H7 (cell line): ENCODE data around the gene KHDC1. TPM values are rescaled to one million over a fixed set of nuclear protein-coding genes. Genes with fewer than 3 reads are reported as not detected.
"Not testable (repeated sequence)": the region's sequence is repeated elsewhere in the genome, so short reads cannot be mapped to it uniquely, and the experiment has no call there.

Source experiments
- DNase-seq: peaks from one replicate; pipeline ENCODE4 v3.0.0; 2012
- H3K27me3 ChIP-seq: 2 replicates; pipeline ENCODE4 v1.6.0; 2011; ENCODE audit warnings: mild to moderate bottlenecking, low read length; ENCODE audit not compliant: control insufficient read depth, insufficient read depth
- H3K36me3 ChIP-seq: replicated peaks from 2 replicates; pipeline ENCODE4 v1.5.1; 2011; ENCODE audit warnings: low read length; ENCODE audit not compliant: control insufficient read depth, insufficient read depth
- H3K4me3 ChIP-seq: 2 replicates; pipeline ENCODE4 v1.5.1; 2011; ENCODE audit warnings: low read depth, mild to moderate bottlenecking, control low read depth, low read length, moderate library complexity; ENCODE audit not compliant: insufficient read depth
- total RNA-seq: library from RNA; depleted of rRNA; stranded (reverse); fragments of >200 nt; shearing (Covaris generic); gene quantifications from 2 replicates; pipeline ENCODE4 v1.2.3, GENCODE V29; 2014; rRNA removed

The KHDC1 gene
- total RNA-seq = 3.3 and 4.5 TPM in 2 replicates

GRCh38 chr6:73262671-73263569, at the start of gene KHDC1:
KHDC1 (minus strand) TSS chr6:73263196; CDS start chr6:73242517, 20,679 bp downstream.
- Histone ChIP-seq H3K27me3 (no peaks in the 10 kb centered on the region), H3K4me3 (peak within 1 kb of the TSS; percentile 71), H3K36me3 (no peaks in the 10 kb centered on the region; the same call in 1 of the 2 replicates)
- peak; percentile 88 for DNase-seq

GRCh38 chr6:73310503-73310845, 47.5 kb upstream of the KHDC1 start:
- not testable (repeated sequence) for DNase-seq, H3K27me3 ChIP-seq, H3K36me3 ChIP-seq
- H3K4me3 ChIP-seq = peak overlapping the region; percentile 49; the same call in 1 of the 2 replicates

DNA sequence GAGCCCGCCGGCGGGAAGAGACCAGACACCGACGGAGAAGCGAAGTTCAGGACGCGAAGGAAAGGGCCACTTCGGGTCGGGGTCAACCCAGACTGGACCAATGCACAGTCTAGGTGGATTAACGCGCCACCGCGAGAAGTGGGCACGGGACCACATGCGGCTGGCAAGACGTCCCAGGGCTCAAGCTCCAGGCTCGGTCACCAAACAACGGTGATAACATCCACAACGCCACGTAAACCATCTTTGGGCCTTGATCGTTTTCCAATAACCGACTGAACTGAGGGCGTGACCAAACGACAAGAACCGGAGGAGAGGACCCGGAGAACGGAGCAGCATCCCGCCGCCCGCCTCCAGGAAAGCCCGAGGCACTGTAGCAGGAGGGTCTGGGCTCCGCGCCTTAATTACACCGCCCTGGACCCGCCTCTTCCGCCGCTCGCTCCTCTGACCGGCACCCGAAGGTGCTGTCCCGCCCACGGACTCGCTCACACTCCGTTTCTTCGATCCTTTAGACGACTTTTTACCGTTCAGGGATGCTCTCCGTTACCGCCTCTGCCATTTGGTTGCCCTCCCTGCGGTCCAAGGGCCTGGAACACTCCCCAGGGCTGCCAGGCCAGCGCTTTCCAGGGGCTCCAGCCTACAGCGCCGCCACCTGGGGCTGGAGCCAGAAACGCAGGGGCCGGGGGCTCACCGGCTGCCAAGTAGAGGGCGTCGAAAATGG, 46.9 kb upstream of the KHDC1 start:
- no peaks in the 10 kb centered on the region for H3K36me3 ChIP-seq

DNA sequence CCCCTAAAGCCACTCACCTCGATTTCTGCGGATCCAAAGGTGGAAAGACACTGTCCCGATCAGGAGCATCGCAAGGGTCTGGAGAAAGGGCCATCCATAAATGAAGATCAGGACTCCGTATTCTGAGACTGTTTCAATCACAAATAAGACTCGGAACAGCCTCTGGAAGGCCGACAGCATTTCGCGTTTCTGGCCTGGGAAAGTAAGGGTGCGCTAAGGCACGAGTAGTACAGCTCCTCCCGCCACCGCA, 46.5 kb upstream of the KHDC1 start:
- Histone ChIP-seq H3K27me3 (no peaks in the 10 kb centered on the region), H3K36me3 (no peaks in the 10 kb centered on the region), H3K4me3 (peak overlapping the region; percentile 49)
- DNase-seq = no peak

More for the DNA sequence above, 46.9 kb upstream of the KHDC1 start:
- peak overlapping the region; percentile 49 for H3K4me3 ChIP-seq
- peak; percentile 82 for DNase-seq
- no peaks in the 10 kb centered on the region for H3K27me3 ChIP-seq

DNA sequence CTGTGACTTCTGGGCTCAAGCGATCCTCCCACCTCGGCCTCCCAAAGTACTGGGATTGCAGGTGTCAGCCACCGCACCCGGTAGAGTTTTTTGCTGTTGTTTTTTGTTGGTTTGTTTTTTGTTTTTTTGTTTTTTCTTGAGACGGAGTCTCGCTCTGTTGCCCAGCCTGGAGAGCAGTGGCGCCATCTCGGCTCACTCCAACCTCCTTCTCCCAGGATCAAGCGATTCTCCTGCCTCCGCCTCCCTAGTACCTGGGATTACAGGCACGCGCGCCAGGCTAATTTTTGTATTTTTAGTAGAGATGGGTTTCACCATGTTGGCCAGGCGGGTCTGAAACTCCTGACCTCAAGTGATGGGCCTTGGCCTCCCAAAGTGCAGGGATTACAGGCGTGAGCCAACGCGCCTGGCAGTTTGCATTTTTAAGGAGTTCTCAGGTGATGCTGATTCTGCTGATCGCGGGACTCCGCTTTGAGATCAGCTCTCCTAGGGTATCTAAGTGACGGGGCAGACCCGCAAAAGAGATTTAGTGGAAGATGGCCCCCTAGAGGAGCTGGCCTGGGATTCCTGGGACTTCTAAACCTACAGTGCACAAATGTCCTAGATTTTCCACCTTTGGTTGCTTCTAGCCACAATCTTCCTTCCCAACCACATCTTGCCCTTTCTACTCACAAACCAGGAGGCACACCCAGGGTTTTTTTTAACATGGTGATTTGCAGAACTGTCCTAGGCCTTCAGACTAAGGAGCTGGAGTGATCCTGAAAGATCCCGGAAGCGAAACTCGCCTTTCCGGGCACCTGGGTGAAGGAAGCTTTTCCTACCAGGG, 45.9 kb upstream of the KHDC1 start:
- peak; percentile 74 for DNase-seq

GRCh38 chr6:73303773-73304172, 40.8 kb upstream of the KHDC1 start:
- not testable (repeated sequence) for H3K36me3 ChIP-seq, H3K27me3 ChIP-seq, H3K4me3 ChIP-seq, DNase-seq

More for the DNA sequence above, 45.9 kb upstream of the KHDC1 start:
- H3K36me3 ChIP-seq = no peaks in the 10 kb centered on the region
- peak overlapping the region; percentile 49 for H3K4me3 ChIP-seq
- no peaks in the 10 kb centered on the region for H3K27me3 ChIP-seq

GRCh38 chr6:73302339-73302738, 39.3 kb upstream of the KHDC1 start:
- H3K27me3 ChIP-seq = no peaks in the 10 kb centered on the region
- H3K36me3 ChIP-seq = no peaks in the 10 kb centered on the region
- H3K4me3 ChIP-seq = no peak overlapping the region
- no peak for DNase-seq

GRCh38 chr6:73299151-73299971, 36.4 kb upstream of the KHDC1 start:
- H3K36me3 ChIP-seq = no peaks in the 10 kb centered on the region
- DNase-seq = peak; percentile 56
- H3K27me3 ChIP-seq = no peaks in the 10 kb centered on the region
- H3K4me3 ChIP-seq = no peak overlapping the region

GRCh38 chr6:73293331-73293730, 30.3 kb upstream of the KHDC1 start:
- Histone ChIP-seq H3K4me3 (no peak overlapping the region), H3K36me3 (no peaks in the 10 kb centered on the region), H3K27me3 (no peaks in the 10 kb centered on the region)
- DNase-seq = no peak

- Histone ChIP-seq H3K36me3 (no peaks in the 10 kb centered on the region), H3K27me3 (no peaks in the 10 kb centered on the region), H3K4me3 (no peak overlapping the region)
- no peak for DNase-seq
Observed at GRCh38 chr6:73290435-73290834, 27.4 kb upstream of the KHDC1 start.

GRCh38 chr6:73286752-73287151, 23.8 kb upstream of the KHDC1 start:
- no peak for DNase-seq

DNA sequence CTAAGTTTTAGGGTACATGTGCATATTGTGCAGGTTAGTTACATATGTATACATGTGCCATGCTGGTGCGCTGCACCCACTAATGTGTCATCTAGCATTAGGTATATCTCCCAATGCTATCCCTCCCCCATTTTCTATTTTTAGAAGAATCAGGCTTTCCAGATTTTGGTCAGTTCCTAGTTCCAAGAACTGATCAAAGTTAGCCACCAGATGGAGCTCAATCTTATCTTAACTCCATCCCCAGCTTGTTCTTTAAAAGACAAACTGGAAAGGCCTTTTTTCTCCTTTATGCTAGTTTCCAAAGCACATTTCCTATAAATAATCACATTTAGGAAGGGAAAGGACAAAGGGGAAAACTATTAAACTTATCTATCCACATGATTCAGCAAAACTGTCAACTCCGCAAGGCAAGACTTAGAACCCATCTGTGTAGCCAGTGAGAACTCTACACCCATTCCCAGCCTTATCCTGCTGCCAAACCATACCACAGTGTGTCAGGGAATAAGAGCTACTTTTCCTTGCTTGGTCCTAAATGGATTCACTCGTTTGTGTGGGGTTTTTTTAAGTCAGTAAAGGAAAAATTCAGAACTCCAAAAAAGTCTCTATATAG, 22.8 kb upstream of the KHDC1 start:
- Histone ChIP-seq H3K4me3 (no peak overlapping the region), H3K27me3 (no peaks in the 10 kb centered on the region), H3K36me3 (no peaks in the 10 kb centered on the region)
- peak; percentile 64 for DNase-seq

More at GRCh38 chr6:73286752-73287151, 23.8 kb upstream of the KHDC1 start:
- no peak overlapping the region for H3K4me3 ChIP-seq
- no peaks in the 10 kb centered on the region for H3K27me3 ChIP-seq
- no peaks in the 10 kb centered on the region for H3K36me3 ChIP-seq

DNA sequence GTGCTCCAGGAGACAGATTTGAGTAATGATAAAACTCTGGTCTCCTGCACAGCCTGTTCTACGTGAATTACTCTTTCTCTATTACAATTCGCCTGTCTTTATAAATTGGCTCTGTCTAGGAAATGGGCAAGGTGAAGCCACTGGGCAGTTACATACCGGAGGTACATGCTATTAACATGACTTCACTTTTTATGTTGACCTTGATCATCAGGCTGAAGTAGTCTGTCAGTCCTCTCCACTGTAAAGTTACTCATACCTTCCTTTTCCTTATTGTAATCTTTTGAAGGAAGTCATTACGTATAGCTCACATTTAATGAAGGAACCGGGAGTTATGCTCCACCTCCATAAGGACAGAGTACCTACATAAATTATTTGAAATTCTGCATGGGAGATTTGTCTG, 19.9 kb upstream of the KHDC1 start:
- no peaks in the 10 kb centered on the region for H3K36me3 ChIP-seq
- no peaks in the 10 kb centered on the region for H3K27me3 ChIP-seq
- H3K4me3 ChIP-seq = no peak overlapping the region
- no peak for DNase-seq
